MM.1S (cell line): ENCODE measurements around the gene NDUFB10.
"Not testable (repeated sequence)": the region's sequence is repeated elsewhere in the genome, so short reads cannot be mapped to it uniquely, and the experiment has no call there.

Experiments
- DNase-seq: peaks from one replicate; pipeline ENCODE4 v3.0.0-alpha.2; 2015
- H2AFZ ChIP-seq: fragments of 300-600 bp; sonication (generic); 2 replicates; pipeline ENCODE4 v1.6.0; 2016; ENCODE audit warnings: antibody characterized with exemption, low read length
- H3F3A ChIP-seq: fragments of 300-600 bp; sonication (generic); 2 replicates; pipeline ENCODE4 v1.6.1; 2016; ENCODE audit warnings: mild to moderate bottlenecking, antibody characterized with exemption, low read length, moderate library complexity, mixed read lengths; ENCODE audit not compliant: insufficient read depth
- H3K27ac ChIP-seq: fragments of 300-600 bp; sonication (generic); 2 replicates; pipeline ENCODE4 v1.5.1; 2016; ENCODE audit warnings: mild to moderate bottlenecking, low read length
- H3K27me3 ChIP-seq: fragments of 300-600 bp; sonication (generic); replicated peaks from 2 replicates; pipeline ENCODE4 v1.6.0; 2016; ENCODE audit warnings: low read length; ENCODE audit not compliant: insufficient read depth
- H3K36me3 ChIP-seq: fragments of 300-600 bp; sonication (generic); replicated peaks from 2 replicates; pipeline ENCODE4 v1.6.1; 2016; ENCODE audit warnings: mild to moderate bottlenecking, low read length, mixed read lengths; ENCODE audit not compliant: insufficient read depth
- H3K4me1 ChIP-seq: fragments of 300-600 bp; sonication (generic); 2 replicates; pipeline ENCODE4 v1.6.1; 2016; ENCODE audit warnings: low read length, mixed read lengths
- H3K4me2 ChIP-seq: fragments of 300-600 bp; sonication (generic); 2 replicates; pipeline ENCODE4 v1.6.0; 2016; ENCODE audit warnings: low read depth, low read length
- H3K4me3 ChIP-seq: fragments of 300-600 bp; sonication (generic); 2 replicates; pipeline ENCODE4 v1.5.1; 2016; ENCODE audit warnings: low read length, mixed read lengths
- H3K79me2 ChIP-seq: fragments of 300-600 bp; sonication (generic); 2 replicates; pipeline ENCODE4 v1.6.1; 2016; ENCODE audit warnings: mixed run types, low read length, mixed read lengths
- H3K9ac ChIP-seq: fragments of 300-600 bp; sonication (generic); 2 replicates; pipeline ENCODE4 v1.6.1; 2016; ENCODE audit warnings: low read length, mixed read lengths
- H3K9me2 ChIP-seq: fragments of 300-600 bp; sonication (generic); replicated peaks from 2 replicates; pipeline ENCODE4 v1.6.1; 2016; ENCODE audit warnings: mild to moderate bottlenecking, low read length, mixed read lengths; ENCODE audit not compliant: insufficient read depth
- H3K9me3 ChIP-seq: fragments of 300-600 bp; sonication (generic); replicated peaks from 2 replicates; pipeline ENCODE4 v1.6.1; 2016; ENCODE audit warnings: mild to moderate bottlenecking, low read length, mixed read lengths; ENCODE audit not compliant: insufficient read depth
- H4K20me1 ChIP-seq: fragments of 300-600 bp; sonication (generic); 2 replicates; pipeline ENCODE4 v1.6.1; 2016; ENCODE audit warnings: mild to moderate bottlenecking, low read length, moderate library complexity, mixed read lengths; ENCODE audit not compliant: insufficient read depth
- EZH2 ChIP-seq: fragments of 300-600 bp; sonication (generic); optimal IDR thresholded peaks from 2 replicates; pipeline ENCODE3; 2017; ENCODE audit warnings: low read depth, mild to moderate bottlenecking, antibody characterized with exemption, low read length, mixed read lengths
- EZH2phosphoT487 ChIP-seq: fragments of 300-600 bp; sonication (generic); IDR thresholded peaks from 2 replicates; pipeline ENCODE4 v1.6.1; 2018; ENCODE audit warnings: antibody characterized with exemption, low read length
- TF ChIP-seq, protein P1 (sequence below): fragments of 300-600 bp; sonication (generic); IDR thresholded peaks from 2 replicates; pipeline ENCODE4 v1.5.1; 2016; ENCODE audit warnings: antibody characterized with exemption, low read length, mixed read lengths

Gene NDUFB10

DNA sequence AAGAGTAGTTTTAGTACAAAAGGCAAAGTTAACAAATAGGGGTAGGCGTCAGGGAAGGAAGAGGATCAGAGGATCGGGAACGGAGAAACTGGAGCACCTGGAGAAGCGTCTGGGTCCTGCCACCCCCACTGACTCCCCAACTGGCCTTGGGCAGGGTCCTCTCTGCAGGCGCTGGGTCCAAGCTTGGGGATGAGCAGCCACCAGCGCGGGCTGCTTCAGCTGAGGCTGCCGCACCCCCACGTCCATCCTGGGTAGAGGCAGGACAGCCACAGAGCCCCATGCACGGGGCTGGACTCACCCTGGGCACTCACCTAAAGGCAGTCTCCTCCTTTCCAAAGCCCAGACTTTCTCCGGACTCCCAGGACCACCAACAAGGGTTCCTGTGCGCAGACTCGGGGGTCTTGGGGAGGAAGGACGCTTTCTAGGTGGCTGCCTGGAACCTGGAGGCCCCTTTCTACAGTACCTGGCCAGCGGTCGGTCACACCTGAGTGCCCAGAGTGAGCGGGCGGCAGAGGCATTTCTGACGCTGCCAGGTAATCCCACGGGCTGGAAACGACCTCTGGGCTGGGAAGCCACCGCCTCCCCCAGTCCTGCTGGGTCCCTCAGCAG lies 42.2 kb upstream of the NDUFB10 start:
- Histone ChIP-seq H4K20me1 (no peaks in the 10 kb centered on the region), H3K79me2 (no peaks in the 10 kb centered on the region), H3K9me3 (no peaks in the 10 kb centered on the region), H3K4me2 (no peak overlapping the region), H3K27me3 (peaks cover 71% of the 10 kb centered on the region), H3K27ac (no peak overlapping the region), H3K4me1 (no peaks in the 10 kb centered on the region), H3F3A (no peaks in the 10 kb centered on the region), H3K9me2 (no peaks in the 10 kb centered on the region), H3K4me3 (no peak overlapping the region), H2AFZ (no peak overlapping the region), H3K36me3 (no peaks in the 10 kb centered on the region), H3K9ac (no peak overlapping the region)
- DNase-seq = no peak
- TF ChIP-seq EZH2 (peak; percentile 2), EZH2phosphoT487 (no peak)
- TF ChIP-seq, protein P1, sequence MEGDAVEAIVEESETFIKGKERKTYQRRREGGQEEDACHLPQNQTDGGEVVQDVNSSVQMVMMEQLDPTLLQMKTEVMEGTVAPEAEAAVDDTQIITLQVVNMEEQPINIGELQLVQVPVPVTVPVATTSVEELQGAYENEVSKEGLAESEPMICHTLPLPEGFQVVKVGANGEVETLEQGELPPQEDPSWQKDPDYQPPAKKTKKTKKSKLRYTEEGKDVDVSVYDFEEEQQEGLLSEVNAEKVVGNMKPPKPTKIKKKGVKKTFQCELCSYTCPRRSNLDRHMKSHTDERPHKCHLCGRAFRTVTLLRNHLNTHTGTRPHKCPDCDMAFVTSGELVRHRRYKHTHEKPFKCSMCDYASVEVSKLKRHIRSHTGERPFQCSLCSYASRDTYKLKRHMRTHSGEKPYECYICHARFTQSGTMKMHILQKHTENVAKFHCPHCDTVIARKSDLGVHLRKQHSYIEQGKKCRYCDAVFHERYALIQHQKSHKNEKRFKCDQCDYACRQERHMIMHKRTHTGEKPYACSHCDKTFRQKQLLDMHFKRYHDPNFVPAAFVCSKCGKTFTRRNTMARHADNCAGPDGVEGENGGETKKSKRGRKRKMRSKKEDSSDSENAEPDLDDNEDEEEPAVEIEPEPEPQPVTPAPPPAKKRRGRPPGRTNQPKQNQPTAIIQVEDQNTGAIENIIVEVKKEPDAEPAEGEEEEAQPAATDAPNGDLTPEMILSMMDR = no peak

DNA sequence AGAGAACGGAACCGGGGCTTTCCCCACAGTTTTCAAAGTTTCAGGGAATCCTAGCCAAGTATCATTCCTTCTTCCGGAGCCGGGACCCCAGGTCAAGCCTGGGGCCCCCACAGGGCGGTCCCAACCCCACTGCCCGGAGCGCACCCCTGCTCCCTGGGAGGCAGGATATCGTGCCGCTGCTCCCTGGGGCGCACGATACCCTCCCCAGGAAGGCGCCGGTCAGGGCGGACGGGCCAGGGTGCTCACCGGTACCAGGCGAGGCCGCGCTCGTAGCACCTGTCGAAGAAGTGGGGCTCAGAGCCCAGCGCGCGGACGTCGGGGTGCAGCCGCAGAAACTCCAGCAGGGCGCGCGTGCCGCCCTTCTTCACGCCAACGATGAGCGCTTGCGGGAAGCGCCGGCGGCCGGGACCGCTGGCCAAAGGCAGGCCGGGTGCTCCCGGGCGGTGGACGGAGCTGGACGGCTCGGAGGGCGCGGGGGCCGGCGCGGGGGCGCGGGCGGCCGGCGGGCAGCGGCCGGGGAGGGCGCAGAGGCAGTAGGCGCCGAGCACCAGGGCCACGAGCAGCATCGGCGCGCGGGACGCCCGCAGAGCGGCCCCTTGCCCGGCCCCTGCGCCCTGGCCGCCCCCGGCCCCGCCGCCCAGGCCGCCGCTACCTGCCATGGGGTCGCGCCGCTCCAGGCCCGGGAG lies 41.5 kb upstream of the NDUFB10 start:
- H4K20me1 ChIP-seq = no peaks in the 10 kb centered on the region
- TF ChIP-seq EZH2phosphoT487 (no peak), EZH2 (peak; percentile 56)
- H2AFZ ChIP-seq = no peak overlapping the region
- no peak overlapping the region for H3K9ac ChIP-seq
- no peaks in the 10 kb centered on the region for H3K9me3 ChIP-seq
- H3K27ac ChIP-seq = no peak overlapping the region
- H3K36me3 ChIP-seq = no peaks in the 10 kb centered on the region
- H3K79me2 ChIP-seq = no peaks in the 10 kb centered on the region
- DNase-seq = no peak
- H3F3A ChIP-seq = no peaks in the 10 kb centered on the region
- no peaks in the 10 kb centered on the region for H3K4me1 ChIP-seq
- peaks cover 78% of the 10 kb centered on the region for H3K27me3 ChIP-seq
- no peaks in the 10 kb centered on the region for H3K9me2 ChIP-seq
- H3K4me3 ChIP-seq = no peak overlapping the region
- H3K4me2 ChIP-seq = no peak overlapping the region

DNA sequence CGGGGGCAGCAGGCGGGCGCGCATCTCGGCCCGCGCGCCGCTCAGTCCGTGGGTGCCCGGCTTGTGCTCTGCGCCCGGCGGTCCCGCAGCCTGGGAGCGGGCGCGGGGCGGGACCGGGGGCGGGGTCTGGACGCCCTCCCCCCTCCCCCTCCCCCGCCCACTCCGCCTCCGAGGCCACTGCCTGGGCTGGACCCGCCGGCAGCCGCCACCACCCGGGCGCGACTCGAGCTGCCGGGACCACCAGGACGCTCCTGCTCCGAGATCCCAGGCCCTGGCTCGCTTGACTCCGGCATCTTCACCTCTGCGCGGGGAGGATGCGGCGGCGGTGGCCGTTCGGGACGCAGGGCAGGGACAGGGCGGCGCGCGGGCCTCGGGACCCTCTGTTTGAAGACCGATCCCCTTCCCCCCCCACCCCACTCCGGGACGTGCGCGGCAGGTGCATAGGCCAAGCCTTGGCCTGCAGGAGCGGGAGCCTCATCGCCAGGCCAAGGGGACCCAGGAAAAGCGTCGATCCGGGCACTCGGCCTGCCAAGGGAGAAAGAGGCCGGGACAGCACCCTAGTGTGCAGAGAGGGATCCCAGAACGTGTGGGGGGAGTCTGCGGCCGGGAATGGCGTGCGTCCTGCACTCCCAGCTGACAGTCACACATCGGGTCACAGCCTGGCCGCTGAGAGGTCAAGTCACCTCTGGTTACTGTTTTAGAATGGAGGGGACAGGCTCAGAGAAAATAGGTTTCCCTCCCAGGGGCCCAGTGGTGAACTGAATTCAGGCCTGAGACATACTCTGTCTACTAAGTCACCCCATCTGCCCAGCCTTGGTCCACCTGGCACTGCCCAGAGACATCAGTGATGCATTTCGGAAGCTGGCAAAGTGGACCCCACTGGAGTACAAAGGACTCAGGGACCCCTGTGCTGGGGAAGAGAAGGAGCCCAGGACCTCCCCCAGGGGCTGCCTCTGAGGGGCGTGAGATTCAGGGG lies 40.7 kb upstream of the NDUFB10 start, which contains the start of gene HS3ST6:
HS3ST6 (minus strand) TSS at position 65 of the 976 bp plus-strand sequence. CDS start 92 bp downstream, outside the sequence.
- H3K4me1 ChIP-seq = no peaks in the 10 kb centered on the region
- no peak within 1 kb of the TSS for H3K4me3 ChIP-seq
- no peaks in the 10 kb centered on the region for H3F3A ChIP-seq
- H3K27me3 ChIP-seq = peaks cover 85% of the 10 kb centered on the region
- H3K4me2 ChIP-seq = no peak within 1 kb of the TSS
- H3K9ac ChIP-seq = no peak within 1 kb of the TSS
- no peaks in the 10 kb centered on the region for H3K9me3 ChIP-seq
- H3K27ac ChIP-seq = no peak within 1 kb of the TSS
- no peak for TF ChIP-seq EZH2phosphoT487
- H2AFZ ChIP-seq = no peak within 1 kb of the TSS
- no peaks in the 10 kb centered on the region for H3K9me2 ChIP-seq
- no peaks in the 10 kb centered on the region for H3K79me2 ChIP-seq
- DNase-seq = no peak
- no peaks in the 10 kb centered on the region for H3K36me3 ChIP-seq
- H4K20me1 ChIP-seq = no peaks in the 10 kb centered on the region

DNA sequence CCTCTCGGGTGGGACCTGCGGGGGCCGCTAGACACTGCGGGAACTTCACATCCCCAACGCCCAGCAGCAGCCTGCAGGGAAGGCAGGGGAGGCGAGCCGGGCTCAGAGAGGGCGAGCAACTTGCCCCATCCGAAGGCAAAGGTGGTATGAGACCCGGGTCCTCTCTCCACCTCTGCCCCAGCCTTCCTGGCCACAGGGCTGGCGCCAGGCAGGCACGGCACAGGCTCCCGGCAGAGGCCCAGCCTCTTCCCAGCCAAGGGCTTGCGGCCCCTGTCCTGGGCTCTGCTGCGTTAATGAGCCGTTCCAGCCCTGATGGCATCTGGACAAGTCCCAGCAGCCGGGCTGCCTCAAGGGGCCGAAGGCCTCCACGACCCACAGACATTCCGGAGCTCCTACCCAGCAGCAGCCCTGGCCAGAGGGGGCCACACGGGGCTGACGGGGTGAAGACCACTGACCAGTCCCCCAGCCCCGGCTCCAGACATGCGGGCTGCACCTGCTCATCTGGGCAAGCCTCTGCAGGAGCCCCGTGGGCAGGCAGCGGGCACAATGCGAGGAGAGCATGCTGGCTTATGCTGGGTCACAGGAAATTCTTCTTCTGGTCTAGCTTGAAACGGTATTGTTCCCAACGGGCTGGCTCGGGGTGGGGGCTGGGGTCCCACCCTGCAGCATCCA lies 39.9 kb upstream of the NDUFB10 start:
- Histone ChIP-seq H3K27me3 (peaks cover 88% of the 10 kb centered on the region), H2AFZ (no peak overlapping the region), H3K27ac (no peak overlapping the region), H4K20me1 (no peaks in the 10 kb centered on the region), H3K4me2 (no peak overlapping the region), H3K4me1 (no peaks in the 10 kb centered on the region), H3K9me2 (no peaks in the 10 kb centered on the region), H3K4me3 (no peak overlapping the region), H3K9me3 (no peaks in the 10 kb centered on the region), H3K36me3 (no peaks in the 10 kb centered on the region), H3K79me2 (no peaks in the 10 kb centered on the region), H3K9ac (no peak overlapping the region), H3F3A (no peaks in the 10 kb centered on the region)
- no peak for DNase-seq
- TF ChIP-seq EZH2 = no peak
- TF ChIP-seq, protein P1 = no peak
- TF ChIP-seq EZH2phosphoT487 = no peak

DNA sequence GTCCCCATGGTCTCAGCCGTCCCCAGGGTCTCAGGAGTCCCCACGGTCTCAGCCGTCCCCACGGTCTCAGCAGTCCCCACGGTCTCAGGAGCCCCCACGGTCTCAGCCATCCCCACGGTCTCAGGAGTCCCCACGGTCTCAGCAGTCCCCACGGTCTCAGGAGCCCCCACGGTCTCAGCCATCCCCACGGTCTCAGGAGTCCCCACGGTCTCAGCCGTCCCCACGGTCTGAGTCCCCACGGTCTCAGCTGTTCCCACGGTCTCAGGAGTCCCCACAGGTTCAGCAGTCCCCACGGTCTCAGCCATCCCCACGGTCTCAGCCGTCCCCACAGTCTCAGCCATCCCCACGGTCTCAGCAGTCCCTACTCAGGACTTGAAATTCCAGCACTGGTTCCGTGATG lies 39.2 kb upstream of the NDUFB10 start:
- not testable (repeated sequence) for H3K79me2 ChIP-seq

More for the DNA sequence above, 39.2 kb upstream of the NDUFB10 start:
- H3K4me3 ChIP-seq, H3K27ac ChIP-seq, H3K4me1 ChIP-seq, H3K9ac ChIP-seq, H3K9me2 ChIP-seq, H3K9me3 ChIP-seq, H3F3A ChIP-seq, H2AFZ ChIP-seq, DNase-seq, H3K36me3 ChIP-seq, H4K20me1 ChIP-seq: not testable (repeated sequence)
- Histone ChIP-seq H3K27me3 (peaks cover 86% of the 10 kb centered on the region), H3K4me2 (0 out of 2 replicates have a peak overlapping the region, but pooled peaks have one; percentile 66)
